Islet precursor cell (in vitro differentiated cells): ENCODE measurements around the gene NTM.
A peak's percentile ranks its signal among the peaks of the same experiment; 100 is the strongest.

Source experiments
- DNase-seq: peaks from one replicate; pipeline ENCODE4 v3.0.0-alpha.2; 2018

NTM gene

GRCh38 chr11:131802440-131803115 is 432.2 kb downstream of the NTM start:
- no peak for DNase-seq

DNA sequence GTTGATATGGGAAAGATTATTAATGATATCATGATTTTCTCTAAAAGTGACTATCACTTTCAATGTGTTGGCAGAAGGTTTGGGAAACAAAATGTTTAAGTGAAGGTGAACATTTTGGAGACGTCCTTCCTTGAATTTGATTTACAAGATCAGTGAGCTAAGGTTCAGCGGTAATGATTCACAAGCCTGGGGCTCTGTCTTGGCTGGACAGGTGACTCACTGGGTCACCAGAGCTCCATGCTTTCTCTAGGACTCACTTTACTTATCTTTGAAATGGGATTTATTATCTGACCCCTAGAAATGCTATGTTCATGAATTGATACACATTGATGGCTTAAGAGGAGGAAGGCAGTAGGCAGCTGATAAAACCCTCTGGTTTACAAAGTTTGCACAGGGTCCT is 437.5 kb downstream of the NTM start:
- DNase-seq, result no peak

DNA sequence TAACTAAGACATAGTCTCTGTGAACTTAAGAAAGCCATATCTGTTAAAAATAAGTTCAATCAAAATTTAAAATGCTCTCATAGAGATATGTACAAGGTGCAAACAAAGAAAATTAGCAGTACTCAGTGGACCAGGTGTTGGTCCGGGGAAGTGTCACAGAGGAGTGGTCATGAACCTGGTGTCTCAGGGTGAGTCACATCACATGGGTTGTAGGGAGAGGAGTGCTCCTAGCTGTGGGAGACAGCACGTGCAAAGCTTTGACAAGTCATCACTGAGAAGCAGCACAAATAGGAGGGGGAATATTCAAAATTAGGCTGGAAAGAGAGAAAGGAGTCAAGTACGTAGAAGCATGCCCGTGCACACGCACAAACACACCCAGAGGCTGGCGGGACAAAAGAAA is 438.1 kb downstream of the NTM start:
- DNase-seq, result no peak

DNA sequence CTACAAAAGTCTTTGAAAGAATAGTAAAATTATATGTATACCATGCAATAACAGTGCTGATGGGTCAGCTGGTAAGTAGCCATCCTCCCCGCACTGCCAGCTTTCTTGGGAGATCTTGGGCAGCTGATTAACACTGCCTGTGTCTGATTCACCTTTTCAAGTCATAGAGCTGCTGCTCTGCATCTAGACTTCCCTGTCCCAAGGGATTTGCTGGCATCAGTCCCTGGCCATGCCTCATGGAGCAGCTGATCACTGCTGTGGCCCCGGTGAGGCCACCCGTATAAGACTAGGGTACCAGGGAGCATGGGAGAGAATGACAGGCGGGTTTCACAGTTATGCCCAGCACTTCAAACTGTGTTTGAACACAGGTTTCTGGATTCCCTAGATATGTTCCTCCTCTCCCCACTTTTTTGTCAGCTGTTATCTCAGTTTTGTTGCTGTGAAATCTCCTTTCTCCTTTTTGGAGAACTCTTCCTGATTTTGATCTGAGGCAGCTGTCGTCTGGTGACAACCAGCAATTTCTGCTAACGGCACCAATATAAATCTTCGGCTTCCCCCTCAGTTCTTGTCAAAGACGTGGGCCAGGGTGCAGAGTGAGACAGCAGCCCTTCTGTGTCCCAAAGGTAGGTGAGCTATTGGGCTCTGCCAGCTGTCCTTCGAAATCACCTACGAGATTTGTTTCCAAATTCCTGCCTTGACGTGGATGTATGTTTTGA is 438.9 kb downstream of the NTM start:
- no peak for DNase-seq

DNA sequence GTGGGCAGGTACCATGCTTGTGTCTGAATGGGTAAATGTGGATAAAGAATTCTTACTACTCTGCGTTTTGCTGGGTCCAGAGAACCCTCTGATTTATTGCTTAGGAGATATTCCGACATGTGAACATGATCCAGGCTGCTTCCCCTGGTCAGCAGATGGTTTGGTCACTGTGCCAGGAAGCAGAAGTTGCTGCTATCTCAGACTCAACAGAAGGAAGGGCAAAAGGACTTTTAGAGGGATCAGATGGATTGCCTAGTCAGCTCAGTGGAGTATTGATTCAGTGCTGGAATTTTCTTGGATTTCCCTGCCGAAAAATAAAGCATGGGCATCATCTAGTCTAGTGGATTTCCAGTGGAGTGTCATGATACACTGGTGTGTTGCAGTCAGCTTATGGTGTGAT is 440.1 kb downstream of the NTM start:
- no peak for DNase-seq

DNA sequence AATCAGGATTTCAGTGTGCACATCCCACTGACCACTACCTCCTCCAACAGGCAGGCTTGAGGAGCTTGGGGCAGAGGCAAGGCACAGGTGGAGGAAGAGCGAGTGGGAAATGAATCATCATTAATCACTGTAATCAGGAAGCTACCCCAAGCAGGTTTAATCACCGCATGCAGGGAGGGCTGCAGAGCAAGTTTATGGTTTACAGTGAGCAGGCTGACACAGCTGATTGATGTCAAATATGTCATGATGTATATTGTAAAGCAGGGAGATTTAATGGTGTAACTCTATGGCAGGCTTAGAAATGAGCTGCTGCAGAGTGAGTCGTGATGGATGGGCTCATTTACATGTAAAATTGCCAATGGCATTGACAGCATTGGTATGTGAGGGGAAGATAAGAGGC is 441.0 kb downstream of the NTM start:
- no peak for DNase-seq

DNA sequence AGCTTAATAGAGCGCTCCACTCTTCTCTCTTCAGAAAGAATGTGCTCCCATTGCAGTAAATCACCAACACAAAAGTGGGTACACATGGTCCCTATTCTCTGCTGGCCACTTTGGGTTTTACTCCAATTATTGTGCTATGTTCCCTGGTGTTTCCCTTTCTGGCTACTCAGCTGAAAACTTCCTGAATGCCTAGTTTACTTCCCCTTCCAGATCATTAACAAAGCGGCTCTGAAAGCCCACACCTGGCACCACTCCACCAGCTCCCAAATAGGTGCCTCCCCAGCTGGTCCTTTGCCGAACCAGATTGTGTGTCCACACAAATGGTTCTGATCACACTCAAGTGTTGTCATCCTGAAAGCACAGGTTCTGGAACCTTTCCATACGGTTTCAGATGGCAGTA is 443.7 kb downstream of the NTM start:
- no peak for DNase-seq

- DNase-seq, result peak; percentile 79
Observed at GRCh38 chr11:131815590-131815989, 445.2 kb downstream of the NTM start.

GRCh38 chr11:131816051-131816450 is 445.6 kb downstream of the NTM start:
- no peak for DNase-seq

DNA sequence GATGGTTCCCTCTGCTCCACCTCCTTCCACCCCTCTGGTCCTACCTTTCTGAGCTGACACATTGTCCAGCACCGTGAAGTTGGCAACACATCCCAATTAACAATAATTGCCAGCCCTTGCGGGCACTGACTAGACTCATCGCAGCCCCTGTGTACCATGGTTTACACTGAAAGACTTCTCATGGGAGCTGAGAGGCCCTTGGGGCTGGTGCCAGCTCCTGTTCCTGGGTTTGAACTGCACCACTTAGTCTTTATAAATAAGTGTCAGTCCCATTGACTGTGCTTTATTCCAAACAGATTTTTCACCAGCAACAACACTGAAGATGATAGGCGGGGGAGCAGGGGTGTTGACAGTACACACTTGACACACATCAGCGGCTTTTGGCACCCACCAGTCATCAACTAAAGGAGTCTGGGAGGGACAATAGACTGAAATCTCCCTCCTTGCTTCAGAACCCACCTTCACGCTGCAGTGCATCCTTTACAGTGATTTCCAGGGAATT is 447.3 kb downstream of the NTM start:
- DNase-seq, result no peak

DNA sequence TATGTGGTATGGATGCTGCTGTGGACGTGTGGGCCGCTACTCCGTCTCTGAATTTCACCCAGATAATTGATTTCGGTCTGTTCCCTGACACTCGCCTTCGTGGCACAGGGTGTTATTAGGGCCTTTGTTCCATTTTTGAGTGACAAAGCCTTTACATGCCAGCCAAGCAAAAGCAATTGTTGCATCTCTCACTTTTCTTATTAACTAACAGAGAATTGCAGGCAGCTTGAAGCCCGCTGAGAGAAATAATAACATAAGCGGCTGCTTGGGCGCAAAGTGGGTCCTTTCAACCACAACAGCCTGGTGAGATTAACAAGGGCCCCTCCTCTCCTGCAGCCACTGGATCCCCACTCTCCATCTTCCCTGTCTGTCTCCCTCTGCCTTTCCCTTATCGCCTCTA is 449.4 kb downstream of the NTM start:
- DNase-seq, result no peak

- DNase-seq, result no peak
Observed at GRCh38 chr11:131822506-131822905, 452.1 kb downstream of the NTM start.

GRCh38 chr11:131823772-131824171 is 453.4 kb downstream of the NTM start:
- DNase-seq, result no peak

DNA sequence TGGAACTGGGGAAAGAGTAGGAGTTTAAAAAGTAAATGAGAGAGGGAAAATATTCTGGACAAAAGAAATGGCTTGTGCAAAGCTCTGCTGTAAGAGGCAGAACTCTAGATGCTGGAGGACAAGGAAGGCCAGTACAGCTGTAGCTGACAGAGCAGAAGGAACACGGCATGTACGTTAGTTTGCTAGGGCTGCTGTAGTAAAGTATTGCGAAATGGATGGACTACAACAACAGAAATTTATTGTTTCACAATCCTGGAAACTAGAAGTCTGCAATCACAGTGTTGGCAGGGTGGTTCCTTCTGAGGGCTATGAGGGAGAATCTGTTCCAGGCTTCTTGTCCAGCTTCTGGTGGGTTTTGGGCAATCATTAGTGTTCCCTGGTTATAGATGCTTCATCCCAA is 454.4 kb downstream of the NTM start:
- DNase-seq, result no peak

GRCh38 chr11:131827430-131827829 is 457.0 kb downstream of the NTM start:
- no peak for DNase-seq

- no peak for DNase-seq
Observed at GRCh38 chr11:131829725-131830124, 459.3 kb downstream of the NTM start.

- no peak for DNase-seq
Observed at GRCh38 chr11:131832079-131832478, 461.7 kb downstream of the NTM start.

DNA sequence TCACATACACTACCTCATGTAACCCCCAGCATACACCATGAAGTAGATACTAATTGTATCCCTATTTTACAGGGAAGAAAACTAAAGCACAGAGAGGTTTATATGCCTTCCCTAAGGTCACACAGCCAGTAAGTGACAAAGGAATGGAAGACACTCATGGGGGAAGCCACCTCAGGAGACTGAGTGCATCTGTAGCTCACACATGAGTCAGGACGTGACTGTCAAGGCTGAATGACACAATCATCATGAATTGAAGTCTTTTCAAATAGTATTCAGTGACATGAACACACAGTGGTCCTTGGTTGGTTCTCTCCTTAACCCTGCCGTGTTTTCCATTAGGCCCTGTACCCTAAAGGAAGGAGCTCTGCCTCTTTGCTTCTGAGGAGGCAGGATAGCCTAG is 463.0 kb downstream of the NTM start:
- no peak for DNase-seq

- no peak for DNase-seq
Observed at GRCh38 chr11:131837562-131837961, 467.1 kb downstream of the NTM start.

DNA sequence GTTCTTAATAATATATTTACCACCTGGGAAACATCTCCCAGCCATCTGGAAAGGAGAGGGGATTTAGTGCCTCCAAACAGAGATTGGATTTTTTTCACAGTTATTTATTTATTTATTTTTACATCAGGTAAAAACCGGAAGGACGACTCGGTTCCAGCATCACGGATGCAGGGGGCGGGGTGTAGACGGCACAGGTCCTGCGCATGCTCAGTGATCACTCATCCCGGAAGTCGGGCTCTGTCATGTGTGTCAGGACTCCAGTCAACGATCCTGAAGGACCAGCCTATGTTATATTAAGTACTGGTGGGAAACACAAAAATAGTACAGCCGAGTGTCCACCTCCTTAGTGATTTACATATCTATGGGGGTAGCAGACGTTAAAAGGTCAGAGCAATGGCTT is 467.6 kb downstream of the NTM start:
- DNase-seq, result no peak

DNA sequence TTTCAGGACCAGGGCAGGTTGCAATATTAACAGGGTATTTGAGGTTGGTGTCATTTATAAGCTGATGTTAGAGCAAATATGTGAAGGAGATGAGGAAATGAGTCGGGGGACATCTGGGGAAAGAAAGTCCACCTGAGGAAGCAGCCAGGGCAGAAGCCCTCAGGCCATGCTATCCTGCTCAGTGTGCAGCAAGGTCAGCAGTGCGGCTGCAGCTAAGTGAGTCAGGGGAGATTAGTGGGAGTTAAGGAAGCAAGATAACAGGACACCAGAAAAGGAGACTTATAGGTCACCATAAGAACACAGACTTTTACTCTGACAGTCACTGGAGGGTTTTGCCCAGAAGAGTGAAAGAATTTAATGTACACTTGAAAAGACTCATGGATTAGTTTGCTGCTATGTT is 468.9 kb downstream of the NTM start:
- peak; percentile 74 for DNase-seq

DNA sequence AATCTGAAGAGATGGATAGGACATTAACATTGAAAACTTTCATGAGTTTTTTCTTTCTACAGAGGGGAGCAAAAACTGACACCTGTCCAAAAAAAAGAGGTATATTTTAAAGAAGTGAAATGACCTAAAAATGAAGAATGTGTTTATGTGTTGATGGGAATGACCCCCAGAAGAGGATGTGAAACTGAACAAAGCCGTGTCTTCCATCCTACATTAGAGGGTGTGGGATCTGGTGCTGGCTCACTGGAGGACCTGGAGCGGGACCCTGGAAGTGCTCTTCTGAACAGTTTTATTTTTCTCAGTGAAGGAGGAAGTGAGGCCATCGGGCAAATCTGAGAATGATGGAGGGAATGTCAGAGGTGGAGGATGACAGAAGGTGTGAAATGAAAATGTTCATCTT is 470.1 kb downstream of the NTM start:
- no peak for DNase-seq

GRCh38 chr11:131841028-131841427 is 470.6 kb downstream of the NTM start:
- no peak for DNase-seq

DNA sequence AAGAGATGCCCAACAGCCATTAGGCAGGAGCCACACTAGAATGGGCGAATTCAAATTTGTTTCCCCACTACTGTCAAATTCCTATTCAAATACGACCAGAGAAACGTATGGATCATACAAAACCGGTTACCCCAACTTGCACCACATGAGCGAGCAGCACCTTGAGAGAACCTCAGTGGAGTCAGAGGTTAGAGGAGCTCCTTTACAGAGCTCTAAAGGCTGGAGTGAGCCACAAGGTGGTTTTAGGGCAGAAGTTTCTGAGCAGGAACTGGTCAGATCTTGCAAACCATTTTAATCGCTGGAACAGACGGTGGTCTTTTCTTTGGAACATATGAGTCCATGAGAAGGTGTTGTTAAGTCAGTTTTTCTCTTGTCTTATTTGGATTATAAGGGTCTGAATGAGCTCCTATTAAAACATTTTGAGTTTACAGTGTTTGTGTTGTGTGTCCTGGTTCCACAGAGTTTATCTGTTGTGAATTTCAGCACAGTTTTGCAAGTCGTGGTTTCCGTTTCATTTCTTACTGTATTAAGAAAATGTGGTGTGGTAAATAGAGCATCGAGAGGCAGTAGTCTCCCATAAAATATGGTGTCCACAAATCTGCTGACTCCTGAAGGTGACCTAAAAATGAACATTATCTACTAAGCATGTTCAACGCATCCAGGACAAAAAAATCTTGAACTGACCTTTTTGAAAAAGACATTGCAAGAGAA is 471.7 kb downstream of the NTM start:
- DNase-seq, result no peak
